Kidney glomerular epithelial cell (primary cell): ENCODE data around the gene PLEKHN1.

ENCODE experiments used
- DNase-seq: peaks from one replicate; lab custom pipeline; 2025; lab: John Stamatoyannopoulos, UW

Gene PLEKHN1

DNA sequence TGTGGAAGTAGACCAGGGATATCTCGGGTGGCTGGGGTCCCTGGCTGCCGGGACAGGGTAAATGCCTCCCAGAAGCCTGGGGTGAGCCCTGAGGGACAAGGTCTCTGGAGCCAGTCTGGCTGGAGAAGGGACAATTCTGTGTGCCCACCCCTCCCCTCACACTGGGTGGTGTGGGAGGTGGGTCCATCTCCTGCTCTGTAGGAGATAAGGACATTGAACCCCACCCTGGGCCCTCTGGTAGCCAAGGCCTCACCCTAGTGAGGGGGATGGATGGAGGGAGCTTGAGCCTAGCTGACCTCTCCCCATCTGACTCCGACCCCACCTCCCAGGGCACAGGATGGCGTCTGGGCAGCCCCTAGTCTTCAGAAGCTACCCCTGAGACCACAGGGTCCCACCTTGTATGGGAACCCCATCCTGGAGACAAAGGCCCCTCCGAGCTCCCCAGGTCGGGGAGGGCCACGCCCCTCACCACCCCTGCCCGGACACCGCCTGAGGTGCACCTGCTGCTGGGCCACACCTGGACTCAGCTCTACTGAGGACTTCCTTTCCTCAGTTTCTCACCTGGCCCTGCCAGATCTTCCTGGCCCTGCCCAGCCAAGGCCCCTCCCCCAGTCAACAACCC lies 58.0 kb downstream of the PLEKHN1 start:
- DNase-seq: no peak

DNA sequence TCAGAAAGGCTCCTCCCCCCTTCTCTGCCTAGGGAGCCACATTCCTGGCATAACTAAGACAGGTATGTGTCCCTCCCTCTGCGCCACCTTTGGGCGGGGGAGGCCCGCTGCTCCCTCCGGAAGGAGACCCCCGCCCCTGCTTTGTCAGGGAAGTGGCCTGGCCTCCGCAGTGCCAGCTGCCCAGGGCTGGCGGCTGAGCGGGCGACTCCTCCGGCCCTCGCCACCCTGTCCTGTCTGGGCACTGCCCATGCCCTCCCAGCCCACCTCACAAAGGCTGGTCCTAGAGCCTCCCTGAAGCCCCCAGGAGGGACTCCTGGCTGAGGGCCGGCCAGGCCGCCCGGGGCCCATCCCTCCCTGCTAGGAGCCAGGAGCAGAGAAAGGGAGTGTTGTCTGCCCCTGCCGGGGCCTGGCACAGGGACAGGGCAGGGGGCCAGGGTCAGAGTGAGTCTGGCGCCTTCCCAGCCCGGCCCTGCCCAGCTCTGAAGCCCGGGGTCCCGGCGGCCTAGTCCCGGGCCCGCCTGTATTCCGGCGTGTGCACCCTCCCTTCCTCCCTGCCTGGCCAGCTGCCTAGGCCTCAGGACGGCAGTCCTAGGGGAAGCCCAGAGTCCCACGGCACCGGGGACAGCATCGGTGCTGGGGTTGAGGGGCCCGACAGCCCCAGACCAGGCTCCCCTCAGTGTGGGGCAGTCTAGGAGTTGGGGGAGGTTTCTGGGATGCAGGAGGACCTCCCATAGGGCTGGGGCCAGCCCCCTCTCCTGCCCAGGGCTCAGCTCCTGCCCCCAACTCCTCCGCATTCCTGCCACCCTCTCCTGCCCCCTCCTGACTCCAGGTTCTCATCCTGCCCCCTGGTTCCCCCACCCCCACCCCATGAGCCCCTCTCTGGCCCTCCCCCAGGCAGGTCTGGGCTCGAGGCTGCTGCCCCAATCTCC lies 58.8 kb downstream of the PLEKHN1 start:
- peak; percentile 82 for DNase-seq
